ENCODE data around the gene CNTNAP5. TPM values are rescaled to one million over a fixed set of nuclear protein-coding genes. Genes with fewer than 3 reads are reported as not detected.

Gene CNTNAP5
- total RNA-seq, 2 experiments from 2014 or later = not detected

DNA sequence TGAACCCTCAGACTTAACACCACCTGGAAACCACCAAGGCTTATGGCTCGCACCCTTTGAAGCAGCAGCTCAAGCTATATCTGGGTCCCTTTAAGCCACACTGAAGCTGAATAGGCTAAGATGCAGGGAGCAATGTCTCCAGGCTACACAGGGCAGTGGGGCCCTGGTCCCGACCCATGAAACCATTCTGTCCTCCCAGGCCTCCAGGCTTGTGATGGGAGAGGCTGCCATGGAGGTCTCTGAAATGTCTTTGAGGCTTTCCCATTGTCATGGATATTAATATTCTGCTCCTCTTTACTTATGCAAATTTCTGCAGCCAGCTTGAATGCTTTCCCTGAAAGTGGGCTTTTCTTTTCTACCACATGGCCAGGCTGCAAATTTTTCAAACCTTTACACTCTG is 608.7 kb downstream of the CNTNAP5 start:
- no peaks in the 10 kb centered on the region for H3K4me1 ChIP-seq (ENCODE audit: insufficient read depth, low read length)
- Mint-ChIP-seq H3K27ac (no peak overlapping the region), H3K27me3 (no peaks in the 10 kb centered on the region), H3K36me3 (ENCODE audit: low read depth) (no peaks in the 10 kb centered on the region), H3K9me3 (peaks cover 15% of the 10 kb centered on the region), H3K4me3 (no peak overlapping the region), H3K4me1 (ENCODE audit: low read depth) (no peaks in the 10 kb centered on the region)
- no peak overlapping the region for H3K4me3 ChIP-seq (ENCODE audit: low read length)
- ChIA-PET CTCF (no interaction called here), POLR2A (no interaction called here)
- peaks cover 0 to 8% of the 10 kb centered on the region in 2 experiments for H3K9me3 ChIP-seq (ENCODE audit: control insufficient read depth in 1 of 2, insufficient read depth in 1 of 2, low read length in 2 of 2)
- no peak for ATAC-seq (ENCODE audit: poor library complexity)
- DNase-seq = no peak
- H3K36me3 ChIP-seq (ENCODE audit: insufficient read depth, low read length) = no peaks in the 10 kb centered on the region
- no peak overlapping the region for H3K27ac ChIP-seq (ENCODE audit: low read depth in 1 of 2, low read length in 2 of 2)
- intact Hi-C loops (cut with DNase I, micrococcal nuclease) = no loop called here
- TF ChIP-seq CTCF (IDR thresholded peaks at IDR 0.05) = no peak
- H3K27me3 ChIP-seq (ENCODE audit: control insufficient read depth in 1 of 2, insufficient read depth in 2 of 2, low read length in 2 of 2) = no peaks in the 10 kb centered on the region

GRCh38 chr2:124639524-124639923 is 614.4 kb downstream of the CNTNAP5 start:
- no peaks in the 10 kb centered on the region for H3K36me3 ChIP-seq (ENCODE audit: insufficient read depth, low read length)
- intact Hi-C loops (cut with DNase I, micrococcal nuclease) = no loop called here
- ATAC-seq (ENCODE audit: poor library complexity) = no peak
- ChIA-PET CTCF (no interaction called here), POLR2A (no interaction called here)
- DNase-seq = no peak
- H3K27me3 Mint-ChIP-seq = no peaks in the 10 kb centered on the region
- no peaks in the 10 kb centered on the region for H3K27me3 ChIP-seq (ENCODE audit: control insufficient read depth in 1 of 2, insufficient read depth in 2 of 2, low read length in 2 of 2)
- no peak overlapping the region for H3K27ac ChIP-seq (ENCODE audit: low read depth in 1 of 2, low read length in 2 of 2)
- no peak overlapping the region for H3K4me3 ChIP-seq (ENCODE audit: low read length)
- H3K4me1 ChIP-seq (ENCODE audit: insufficient read depth, low read length) = no peaks in the 10 kb centered on the region
- no peak overlapping the region for H3K4me3 Mint-ChIP-seq
- no peak for TF ChIP-seq CTCF (IDR thresholded peaks at IDR 0.05)
- H3K4me1 Mint-ChIP-seq (ENCODE audit: low read depth) = no peaks in the 10 kb centered on the region
- H3K9me3 ChIP-seq (ENCODE audit: control insufficient read depth in 1 of 2, insufficient read depth in 1 of 2, low read length in 2 of 2) = peaks cover 0 to 9% of the 10 kb centered on the region in 2 experiments
- H3K9me3 Mint-ChIP-seq = peaks cover 14% of the 10 kb centered on the region
- no peak overlapping the region for H3K27ac Mint-ChIP-seq
- H3K36me3 Mint-ChIP-seq (ENCODE audit: low read depth) = no peaks in the 10 kb centered on the region

DNA sequence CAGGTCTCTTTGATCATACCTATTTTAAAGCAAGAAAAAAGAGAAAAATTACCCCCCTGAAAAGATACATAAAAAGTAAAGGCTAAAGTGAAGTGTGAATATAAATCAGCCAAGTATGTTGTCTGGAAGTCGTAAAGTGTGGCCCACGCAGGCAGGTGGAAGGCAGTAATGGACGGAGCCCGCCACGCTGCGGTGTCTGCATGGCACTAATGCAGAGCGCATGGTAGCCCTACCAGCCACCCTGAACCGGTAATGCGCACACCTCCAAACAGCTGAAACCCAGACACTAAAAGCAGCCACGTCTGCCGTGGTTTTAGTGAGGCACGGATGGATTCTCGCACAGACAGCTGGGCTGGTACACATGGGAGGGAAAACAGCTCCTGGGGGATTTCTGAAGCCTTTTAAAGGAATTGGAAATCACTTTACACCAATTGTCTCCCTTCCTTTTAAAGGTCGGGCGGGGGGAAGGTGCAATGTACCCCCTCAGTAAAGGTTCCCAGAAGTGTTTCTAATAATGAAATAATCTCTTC is 615.2 kb downstream of the CNTNAP5 start:
- Mint-ChIP-seq H3K9me3 (peaks cover 10% of the 10 kb centered on the region), H3K27ac (no peak overlapping the region)

More for the DNA sequence above, 615.2 kb downstream of the CNTNAP5 start:
- no peak overlapping the region for H3K4me3 Mint-ChIP-seq
- Histone ChIP-seq H3K36me3 (ENCODE audit: insufficient read depth, low read length) (no peaks in the 10 kb centered on the region), H3K27me3 (ENCODE audit: control insufficient read depth in 1 of 2, insufficient read depth in 2 of 2, low read length in 2 of 2) (no peaks in the 10 kb centered on the region), H3K9me3 (ENCODE audit: control insufficient read depth in 1 of 2, insufficient read depth in 1 of 2, low read length in 2 of 2) (peaks cover 0 to 10% of the 10 kb centered on the region in 2 experiments), H3K4me1 (ENCODE audit: insufficient read depth, low read length) (no peaks in the 10 kb centered on the region), H3K27ac (ENCODE audit: low read depth in 1 of 2, low read length in 2 of 2) (no peak overlapping the region), H3K4me3 (ENCODE audit: low read length) (no peak overlapping the region)
- intact Hi-C loops (cut with DNase I, micrococcal nuclease) = no loop called here
- H3K36me3 Mint-ChIP-seq (ENCODE audit: low read depth) = no peaks in the 10 kb centered on the region
- H3K4me1 Mint-ChIP-seq (ENCODE audit: low read depth) = no peaks in the 10 kb centered on the region
- ATAC-seq (ENCODE audit: poor library complexity) (no peak), DNase-seq (no peak)
- ChIA-PET CTCF (no interaction called here), POLR2A (no interaction called here)
- TF ChIP-seq CTCF (IDR thresholded peaks at IDR 0.05) = no peak
- no peaks in the 10 kb centered on the region for H3K27me3 Mint-ChIP-seq
